ENCODE results near the gene ENOX1. TPM values are rescaled to one million over a fixed set of nuclear protein-coding genes. Genes with fewer than 3 reads are reported as not detected.

ENOX1 gene
- polyA plus RNA-seq, 1 donor from 2014 or later: not detected

- Mint-ChIP-seq H3K4me1 (no peaks in the 10 kb centered on the region), H3K4me3 (no peak overlapping the region), H3K27ac (no peak overlapping the region), H3K9me3 (no peaks in the 10 kb centered on the region), H3K27me3 (peaks cover 2% of the 10 kb centered on the region), H3K36me3 (no peaks in the 10 kb centered on the region)
These were observed 457.1 kb downstream of the ENOX1 start for GRCh38 chr13:43329702-43330101.

GRCh38 chr13:43328907-43329306, 457.9 kb downstream of the ENOX1 start:
- Mint-ChIP-seq H3K4me3 (no peak overlapping the region), H3K36me3 (no peaks in the 10 kb centered on the region), H3K4me1 (no peaks in the 10 kb centered on the region), H3K27ac (no peak overlapping the region), H3K27me3 (peaks cover 2% of the 10 kb centered on the region), H3K9me3 (no peaks in the 10 kb centered on the region)

GRCh38 chr13:43326100-43326499, 460.7 kb downstream of the ENOX1 start:
- Mint-ChIP-seq H3K27ac (no peak overlapping the region), H3K4me3 (no peak overlapping the region), H3K9me3 (no peaks in the 10 kb centered on the region), H3K4me1 (no peaks in the 10 kb centered on the region), H3K27me3 (peaks cover 8% of the 10 kb centered on the region), H3K36me3 (no peaks in the 10 kb centered on the region)

GRCh38 chr13:43325636-43326035, 461.1 kb downstream of the ENOX1 start:
- no peaks in the 10 kb centered on the region for H3K36me3 Mint-ChIP-seq
- H3K4me3 Mint-ChIP-seq: no peak overlapping the region
- H3K27ac Mint-ChIP-seq: peak overlapping the region in 1 of 3 donors; percentile 54
- no peaks in the 10 kb centered on the region for H3K9me3 Mint-ChIP-seq
- H3K4me1 Mint-ChIP-seq: no peaks in the 10 kb centered on the region
- peaks cover 8% of the 10 kb centered on the region for H3K27me3 Mint-ChIP-seq

- no peaks in the 10 kb centered on the region for H3K9me3 Mint-ChIP-seq
- peaks cover 9% of the 10 kb centered on the region for H3K27me3 Mint-ChIP-seq
- no peak overlapping the region for H3K27ac Mint-ChIP-seq
- H3K4me3 Mint-ChIP-seq: no peak overlapping the region
- no peaks in the 10 kb centered on the region for H3K36me3 Mint-ChIP-seq
- H3K4me1 Mint-ChIP-seq: no peaks in the 10 kb centered on the region
These were observed 462.6 kb downstream of the ENOX1 start for GRCh38 chr13:43324129-43324528.

- Mint-ChIP-seq H3K9me3 (no peaks in the 10 kb centered on the region), H3K27me3 (peaks cover 16% of the 10 kb centered on the region), H3K4me3 (no peak overlapping the region), H3K4me1 (no peaks in the 10 kb centered on the region), H3K36me3 (peaks cover 1% of the 10 kb centered on the region), H3K27ac (no peak overlapping the region)
These were observed 466.9 kb downstream of the ENOX1 start for GRCh38 chr13:43319617-43320444.

GRCh38 chr13:43316946-43317353, 469.8 kb downstream of the ENOX1 start:
- H3K9me3 Mint-ChIP-seq: no peaks in the 10 kb centered on the region
- H3K4me1 Mint-ChIP-seq: no peaks in the 10 kb centered on the region
- H3K4me3 Mint-ChIP-seq: no peak overlapping the region
- H3K36me3 Mint-ChIP-seq: peaks cover 1% of the 10 kb centered on the region
- no peak overlapping the region for H3K27ac Mint-ChIP-seq
- peaks cover 9% of the 10 kb centered on the region for H3K27me3 Mint-ChIP-seq

- H3K27ac Mint-ChIP-seq: no peak overlapping the region
- H3K27me3 Mint-ChIP-seq: peaks cover 9% of the 10 kb centered on the region
- H3K4me3 Mint-ChIP-seq: no peak overlapping the region
- no peaks in the 10 kb centered on the region for H3K4me1 Mint-ChIP-seq
- H3K36me3 Mint-ChIP-seq: peaks cover 1% of the 10 kb centered on the region
- no peaks in the 10 kb centered on the region for H3K9me3 Mint-ChIP-seq
These were observed 470.5 kb downstream of the ENOX1 start for GRCh38 chr13:43316281-43316680.

- Mint-ChIP-seq H3K4me1 (no peaks in the 10 kb centered on the region), H3K9me3 (no peaks in the 10 kb centered on the region), H3K27ac (no peak overlapping the region), H3K36me3 (peaks cover 1% of the 10 kb centered on the region), H3K4me3 (no peak overlapping the region), H3K27me3 (peaks cover 13% of the 10 kb centered on the region)
These were observed 471.2 kb downstream of the ENOX1 start for GRCh38 chr13:43315522-43315921.

GRCh38 chr13:43309311-43309710, 477.5 kb downstream of the ENOX1 start:
- no peak overlapping the region for H3K4me3 Mint-ChIP-seq
- no peak overlapping the region for H3K27ac Mint-ChIP-seq
- no peaks in the 10 kb centered on the region for H3K36me3 Mint-ChIP-seq
- peaks cover 6 to 9% (median 8%) of the 10 kb centered on the region in 3 donors for H3K4me1 Mint-ChIP-seq
- no peaks in the 10 kb centered on the region for H3K9me3 Mint-ChIP-seq
- peaks cover 7% of the 10 kb centered on the region for H3K27me3 Mint-ChIP-seq

GRCh38 chr13:43307921-43308433, 478.8 kb downstream of the ENOX1 start:
- H3K9me3 Mint-ChIP-seq: no peaks in the 10 kb centered on the region
- H3K4me1 Mint-ChIP-seq: peaks cover 6 to 9% (median 8%) of the 10 kb centered on the region in 3 donors
- H3K36me3 Mint-ChIP-seq: no peaks in the 10 kb centered on the region
- H3K4me3 Mint-ChIP-seq: peak overlapping the region in 2 of 4 donors; percentile 3 to 92
- peaks cover 7% of the 10 kb centered on the region for H3K27me3 Mint-ChIP-seq
- H3K27ac Mint-ChIP-seq: peak overlapping the region in 1 of 3 donors; percentile 10

GRCh38 chr13:43307221-43307920, 479.4 kb downstream of the ENOX1 start:
- Mint-ChIP-seq H3K27me3 (peaks cover 7% of the 10 kb centered on the region), H3K36me3 (no peaks in the 10 kb centered on the region), H3K4me1 (peaks cover 6 to 9% (median 8%) of the 10 kb centered on the region in 3 donors), H3K4me3 (peak overlapping the region in 1 of 4 donors; percentile 92), H3K9me3 (no peaks in the 10 kb centered on the region), H3K27ac (peak overlapping the region in 1 of 3 donors; percentile 10)

GRCh38 chr13:43306372-43306771, 480.4 kb downstream of the ENOX1 start:
- Mint-ChIP-seq H3K4me3 (no peak overlapping the region), H3K9me3 (no peaks in the 10 kb centered on the region)

GRCh38 chr13:43305416-43305815, 481.4 kb downstream of the ENOX1 start:
- Mint-ChIP-seq H3K9me3 (no peaks in the 10 kb centered on the region), H3K27me3 (peaks cover 4% of the 10 kb centered on the region), H3K4me3 (no peak overlapping the region), H3K4me1 (peaks cover 6 to 9% (median 8%) of the 10 kb centered on the region in 3 donors), H3K36me3 (no peaks in the 10 kb centered on the region), H3K27ac (no peak overlapping the region)

More at GRCh38 chr13:43306372-43306771, 480.4 kb downstream of the ENOX1 start:
- peaks cover 6 to 9% (median 8%) of the 10 kb centered on the region in 3 donors for H3K4me1 Mint-ChIP-seq
- peaks cover 7% of the 10 kb centered on the region for H3K27me3 Mint-ChIP-seq
- H3K27ac Mint-ChIP-seq: no peak overlapping the region
- H3K36me3 Mint-ChIP-seq: no peaks in the 10 kb centered on the region

- Mint-ChIP-seq H3K36me3 (no peaks in the 10 kb centered on the region), H3K4me3 (no peak overlapping the region), H3K27ac (no peak overlapping the region), H3K27me3 (peaks cover 4% of the 10 kb centered on the region), H3K4me1 (peaks cover 6 to 9% (median 8%) of the 10 kb centered on the region in 3 donors), H3K9me3 (no peaks in the 10 kb centered on the region)
These were observed 481.8 kb downstream of the ENOX1 start for GRCh38 chr13:43304945-43305344.
